Stimulated activated naive CD8-positive, alpha-beta T cell treated with anti-CD3 and anti-CD28 coated beads, Interleukin-15, Interleukin-2, amounts not matched to agents 100 ng/mL and 50 ng/mL, for 24 hours (primary cell): ENCODE results near the gene SIRT3.

Source experiments
- H3K27ac Mint-ChIP-seq: one replicate; pipeline ENCODE4 v1.8.0; 2021; ENCODE audit warnings: mild to moderate bottlenecking, mixed read lengths
- H3K27me3 Mint-ChIP-seq: one replicate; pipeline ENCODE4 v1.8.0; 2021; ENCODE audit warnings: mixed read lengths
- H3K36me3 Mint-ChIP-seq: one replicate; pipeline ENCODE4 v1.8.0; 2021; ENCODE audit warnings: low read depth, mixed read lengths
- H3K4me1 Mint-ChIP-seq: one replicate; pipeline ENCODE4 v1.8.0; 2021; ENCODE audit warnings: low read depth, mixed read lengths
- H3K4me3 Mint-ChIP-seq: one replicate; pipeline ENCODE4 v1.8.0; 2021; ENCODE audit warnings: mild to moderate bottlenecking, mixed read lengths
- H3K9me3 Mint-ChIP-seq: one replicate; pipeline ENCODE4 v1.8.0; 2021; ENCODE audit warnings: mixed read lengths

Gene SIRT3

DNA sequence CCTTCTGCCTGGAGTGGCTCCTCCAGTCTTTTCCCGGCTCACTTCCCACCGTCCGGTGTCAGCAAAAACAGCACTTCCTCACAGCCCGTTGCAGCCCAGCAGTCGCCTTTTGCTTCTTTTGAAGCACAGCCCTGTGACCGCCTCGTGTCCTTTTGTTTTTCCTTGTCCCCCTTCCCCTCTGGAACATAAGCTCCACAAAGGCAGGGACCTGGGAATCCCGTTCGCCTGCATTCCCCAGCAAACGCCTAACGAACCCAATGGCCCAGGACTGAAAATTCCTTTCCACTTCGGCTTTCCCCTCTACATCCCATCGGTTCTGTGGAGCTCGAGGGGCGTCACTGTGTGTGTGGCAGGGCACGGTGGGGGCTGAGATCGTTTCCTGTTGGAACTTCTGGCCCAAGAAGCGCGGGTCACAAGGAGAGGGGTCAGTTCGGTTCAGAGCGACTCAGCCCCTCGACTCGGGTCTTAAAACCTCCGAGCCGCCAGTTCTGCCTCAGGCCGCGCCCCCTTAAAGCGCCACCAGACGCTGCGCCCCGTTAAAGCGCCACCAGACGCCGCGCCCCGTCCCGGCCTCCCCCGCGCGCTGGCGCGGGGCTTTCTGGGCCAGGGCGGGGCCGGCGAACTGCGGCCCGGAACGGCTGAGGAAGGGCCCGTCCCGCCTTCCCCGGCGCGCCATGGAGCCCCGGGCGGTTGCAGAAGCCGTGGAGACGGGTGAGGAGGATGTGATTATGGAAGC, 27.8 kb downstream of the SIRT3 start:
- Mint-ChIP-seq H3K27ac (peak overlapping the region; percentile 97), H3K4me3 (peak overlapping the region; percentile 99), H3K27me3 (no peaks in the 10 kb centered on the region), H3K36me3 (peaks cover 47% of the 10 kb centered on the region), H3K9me3 (no peaks in the 10 kb centered on the region), H3K4me1 (peaks cover 55% of the 10 kb centered on the region)

DNA sequence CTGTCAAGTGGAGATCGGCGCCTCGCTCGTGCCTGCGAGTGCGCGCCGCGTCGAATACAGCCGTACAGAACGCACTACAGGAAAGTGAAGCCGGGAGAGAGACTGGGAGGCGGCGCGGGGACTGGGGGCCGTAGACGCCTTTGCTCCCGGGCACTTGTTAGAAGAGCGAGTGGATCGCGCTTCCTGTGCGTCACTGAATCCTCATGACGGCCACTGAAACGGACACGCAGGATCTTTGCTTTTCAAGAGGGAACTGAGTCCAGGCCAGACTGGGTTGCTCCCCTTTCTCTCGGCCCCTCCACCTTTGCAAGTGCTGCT, 28.3 kb downstream of the SIRT3 start:
- H3K27me3 Mint-ChIP-seq, result no peaks in the 10 kb centered on the region
- H3K36me3 Mint-ChIP-seq, result peaks cover 48% of the 10 kb centered on the region
- H3K27ac Mint-ChIP-seq, result peak overlapping the region; percentile 97
- H3K9me3 Mint-ChIP-seq, result no peaks in the 10 kb centered on the region
- peak overlapping the region; percentile 99 for H3K4me3 Mint-ChIP-seq
- peaks cover 60% of the 10 kb centered on the region for H3K4me1 Mint-ChIP-seq

DNA sequence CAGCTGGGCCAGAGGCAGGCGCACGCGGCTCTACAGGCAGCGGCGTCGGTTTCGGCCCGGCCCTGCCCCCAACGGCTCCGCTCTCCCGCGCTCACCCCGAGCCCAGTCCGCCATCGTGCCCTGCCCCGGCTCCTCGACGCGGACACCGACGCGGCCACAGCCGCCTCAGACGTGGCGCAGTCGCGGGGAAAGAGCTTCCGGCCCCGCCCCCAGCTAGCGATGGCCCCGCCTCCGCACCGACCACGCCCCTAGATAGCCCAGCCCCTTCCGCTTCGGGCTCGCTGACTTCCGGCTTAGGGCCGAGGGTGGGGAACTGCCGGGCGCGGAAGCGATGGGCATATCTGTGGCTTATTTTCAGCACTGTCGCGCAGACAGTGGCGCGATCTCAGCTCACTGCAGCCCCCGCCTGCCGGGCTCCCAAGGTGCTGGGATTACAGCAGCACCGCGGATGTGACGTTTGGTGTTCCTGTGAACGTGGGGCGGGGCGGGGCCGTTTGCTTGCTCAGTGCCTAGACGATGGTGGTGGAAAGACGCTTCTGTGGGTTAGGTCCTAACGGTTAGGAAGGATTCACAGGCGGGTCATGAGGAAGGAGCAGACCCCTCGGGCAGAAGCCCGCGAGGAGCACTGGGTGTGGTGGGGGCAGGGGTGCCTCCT, 28.8 kb downstream of the SIRT3 start, which contains the start of the genes BET1L and RIC8A:
Gene BET1L, minus strand, starts transcription at position 192 of the 655 bp plus-strand sequence. Its CDS starts 78 bp downstream, at position 114.
Gene RIC8A, plus strand, starts transcription at position 501 of the 655 bp plus-strand sequence. CDS start 1,147 bp downstream, outside the sequence.
- Mint-ChIP-seq H3K27ac (peak within 1 kb of the TSS; percentile 97), H3K27me3 (no peaks in the 10 kb centered on the region), H3K36me3 (peaks cover 53% of the 10 kb centered on the region), H3K4me1 (peaks cover 65% of the 10 kb centered on the region), H3K4me3 (peak within 1 kb of the TSS; percentile 99), H3K9me3 (no peaks in the 10 kb centered on the region)

DNA sequence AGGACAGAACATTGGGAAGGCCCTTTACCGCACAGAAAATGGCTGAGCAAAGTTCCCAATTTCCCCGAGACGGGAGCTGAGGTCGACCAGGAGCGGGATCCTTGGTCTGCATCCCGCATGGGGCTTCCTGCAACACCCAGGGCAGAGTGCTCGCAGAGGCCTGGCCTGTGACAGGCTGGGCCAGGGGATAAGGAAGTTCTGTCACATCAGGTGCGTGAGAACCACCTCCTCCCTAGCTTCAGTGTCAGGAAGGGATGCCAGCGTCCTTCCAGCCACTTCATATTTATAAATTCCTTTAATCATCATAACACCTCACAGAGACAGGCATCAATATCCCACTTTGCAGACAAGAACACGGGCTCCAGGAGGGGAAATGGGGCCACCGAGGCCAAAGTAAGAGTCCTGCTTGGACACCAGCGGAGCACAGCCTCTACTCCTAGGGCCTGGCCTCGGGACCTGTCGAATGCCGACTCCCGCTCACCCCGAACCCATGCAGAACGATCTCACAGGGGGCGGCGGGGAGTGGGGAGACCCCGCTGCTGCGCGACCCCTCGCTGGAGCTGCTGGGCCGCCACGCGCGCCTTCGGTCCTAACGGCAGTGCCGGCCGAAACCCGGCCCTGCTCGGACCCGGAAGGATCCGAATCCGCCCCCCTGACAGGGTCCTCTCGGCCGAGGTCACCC, 29.5 kb downstream of the SIRT3 start:
- H3K36me3 Mint-ChIP-seq, result peaks cover 50% of the 10 kb centered on the region
- no peaks in the 10 kb centered on the region for H3K27me3 Mint-ChIP-seq
- peak overlapping the region; percentile 99 for H3K4me3 Mint-ChIP-seq
- peak overlapping the region; percentile 97 for H3K27ac Mint-ChIP-seq
- no peaks in the 10 kb centered on the region for H3K9me3 Mint-ChIP-seq
- peaks cover 72% of the 10 kb centered on the region for H3K4me1 Mint-ChIP-seq

DNA sequence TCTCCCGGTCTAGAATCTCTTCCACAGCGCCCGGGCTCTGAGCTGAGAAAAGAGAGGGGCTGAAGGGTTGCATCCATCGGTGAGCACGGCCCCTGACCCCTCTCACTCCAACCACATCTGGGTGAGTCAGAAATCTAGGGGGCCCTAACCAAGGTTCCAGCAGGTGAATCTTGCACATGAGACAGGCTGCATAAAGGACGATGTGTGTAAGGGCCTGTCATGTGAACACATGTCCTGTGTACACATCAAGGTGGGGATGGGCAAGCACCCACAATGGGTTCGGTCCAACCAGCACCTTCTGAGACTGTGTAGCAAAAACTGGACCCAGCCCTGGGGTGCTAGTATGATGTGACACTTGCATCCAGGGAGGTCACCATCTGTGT, 30.1 kb downstream of the SIRT3 start:
- Mint-ChIP-seq H3K4me1 (peaks cover 72% of the 10 kb centered on the region), H3K9me3 (no peaks in the 10 kb centered on the region), H3K27me3 (no peaks in the 10 kb centered on the region), H3K4me3 (peak overlapping the region; percentile 99), H3K36me3 (peaks cover 46% of the 10 kb centered on the region), H3K27ac (peak overlapping the region; percentile 97)

DNA sequence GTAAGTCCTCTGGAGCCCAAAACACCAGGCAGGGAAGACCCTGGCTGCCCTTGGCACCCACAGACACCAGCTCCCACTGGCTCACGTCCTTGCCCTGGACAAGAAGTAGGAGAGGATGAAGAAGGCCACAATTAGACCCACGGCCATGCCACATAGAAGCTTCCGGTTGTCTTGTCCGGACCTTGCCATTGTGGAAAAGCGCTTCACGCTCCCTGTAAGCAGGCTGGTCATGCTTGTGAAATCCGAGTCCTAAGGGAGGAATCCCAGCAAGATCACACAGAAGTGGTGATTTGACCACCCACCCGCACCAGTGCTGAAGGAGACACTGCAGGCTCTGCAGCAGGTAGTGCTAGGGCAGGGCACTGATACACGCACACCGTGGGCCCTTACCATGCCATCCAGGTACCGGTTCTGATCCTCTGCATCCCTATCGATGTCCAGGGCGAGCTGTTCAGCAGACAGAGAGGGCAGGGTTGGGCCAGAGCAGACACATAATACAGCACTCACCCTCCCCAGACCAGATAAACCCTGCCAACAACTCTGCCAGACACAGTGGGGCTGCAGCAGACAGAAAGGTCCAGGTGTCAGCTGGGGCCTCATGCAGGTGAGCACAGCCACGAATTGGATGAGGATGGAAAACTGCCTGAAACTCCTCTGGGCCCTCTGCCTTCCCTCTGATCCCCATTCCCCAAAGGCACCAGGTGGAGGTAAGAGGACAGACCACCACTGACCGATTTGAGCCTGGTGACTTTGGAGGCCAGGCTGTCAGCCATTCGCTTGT, 30.7 kb downstream of the SIRT3 start:
- H3K27me3 Mint-ChIP-seq, result no peaks in the 10 kb centered on the region
- peak overlapping the region; percentile 97 for H3K27ac Mint-ChIP-seq
- peak overlapping the region; percentile 99 for H3K4me3 Mint-ChIP-seq
- peaks cover 70% of the 10 kb centered on the region for H3K4me1 Mint-ChIP-seq
- no peaks in the 10 kb centered on the region for H3K9me3 Mint-ChIP-seq
- peaks cover 48% of the 10 kb centered on the region for H3K36me3 Mint-ChIP-seq

DNA sequence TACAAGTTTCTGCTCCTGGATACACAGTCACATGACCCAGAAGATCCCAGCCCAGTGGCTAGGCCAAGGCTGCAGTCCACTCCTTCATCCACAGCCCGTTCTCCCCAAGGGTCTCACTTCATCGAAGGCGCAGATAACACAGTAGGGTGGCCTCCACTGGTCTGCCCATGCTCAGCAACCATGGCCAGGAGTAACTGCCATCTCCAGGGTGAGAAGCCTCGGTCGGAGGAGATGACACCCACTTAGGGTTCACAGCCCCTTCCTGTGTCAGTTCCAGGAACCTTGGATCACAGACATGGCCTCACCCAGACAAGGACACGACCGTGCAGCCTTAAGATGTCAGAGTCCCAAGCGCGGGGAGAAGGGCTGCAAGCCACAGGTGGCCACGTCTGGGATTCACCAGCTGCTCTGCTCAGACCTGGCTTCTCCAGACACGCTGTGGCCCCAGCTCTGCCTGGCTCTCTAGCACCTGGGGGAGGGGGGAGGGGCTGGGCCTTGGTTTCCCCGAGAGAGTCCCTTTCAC, 31.5 kb downstream of the SIRT3 start:
- no peaks in the 10 kb centered on the region for H3K27me3 Mint-ChIP-seq
- peak overlapping the region; percentile 23 for H3K4me3 Mint-ChIP-seq
- peaks cover 63% of the 10 kb centered on the region for H3K4me1 Mint-ChIP-seq
- peak overlapping the region; percentile 67 for H3K27ac Mint-ChIP-seq
- H3K9me3 Mint-ChIP-seq, result no peaks in the 10 kb centered on the region
- peaks cover 48% of the 10 kb centered on the region for H3K36me3 Mint-ChIP-seq

DNA sequence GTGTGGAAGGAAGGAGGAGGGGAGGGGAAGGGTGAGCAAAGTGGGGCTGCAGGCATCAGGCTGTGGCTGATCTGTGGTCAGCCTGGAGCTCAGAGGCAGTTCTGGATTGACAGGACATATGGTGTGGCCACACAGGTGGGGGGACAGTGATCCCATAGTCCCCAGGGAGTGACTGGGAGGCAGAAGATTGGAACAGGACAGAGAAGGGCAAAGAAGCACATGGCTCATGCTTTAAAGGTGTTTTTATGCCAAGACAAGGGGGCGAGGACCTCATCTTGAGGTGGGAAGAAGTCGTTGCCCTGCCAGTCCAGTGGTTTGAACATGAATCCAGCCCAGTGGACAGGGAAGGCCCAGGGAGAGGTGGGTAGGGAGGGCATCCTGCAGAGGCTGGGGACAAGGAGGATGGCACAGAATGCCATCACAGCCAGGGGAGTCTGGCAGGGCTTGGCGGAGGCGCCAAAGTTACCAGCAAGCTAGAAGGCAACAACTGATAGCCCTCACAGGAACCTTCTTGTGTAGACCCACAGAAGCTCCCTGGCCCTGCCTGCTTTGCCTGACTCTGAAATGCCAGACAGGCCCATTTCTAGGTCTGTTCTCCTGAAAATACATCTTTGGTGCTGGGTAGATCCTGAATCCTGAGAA, 32.1 kb downstream of the SIRT3 start:
- peak overlapping the region; percentile 67 for H3K27ac Mint-ChIP-seq
- peaks cover 48% of the 10 kb centered on the region for H3K36me3 Mint-ChIP-seq
- H3K9me3 Mint-ChIP-seq, result no peaks in the 10 kb centered on the region
- peak overlapping the region; percentile 23 for H3K4me3 Mint-ChIP-seq
- peaks cover 57% of the 10 kb centered on the region for H3K4me1 Mint-ChIP-seq
- no peaks in the 10 kb centered on the region for H3K27me3 Mint-ChIP-seq

DNA sequence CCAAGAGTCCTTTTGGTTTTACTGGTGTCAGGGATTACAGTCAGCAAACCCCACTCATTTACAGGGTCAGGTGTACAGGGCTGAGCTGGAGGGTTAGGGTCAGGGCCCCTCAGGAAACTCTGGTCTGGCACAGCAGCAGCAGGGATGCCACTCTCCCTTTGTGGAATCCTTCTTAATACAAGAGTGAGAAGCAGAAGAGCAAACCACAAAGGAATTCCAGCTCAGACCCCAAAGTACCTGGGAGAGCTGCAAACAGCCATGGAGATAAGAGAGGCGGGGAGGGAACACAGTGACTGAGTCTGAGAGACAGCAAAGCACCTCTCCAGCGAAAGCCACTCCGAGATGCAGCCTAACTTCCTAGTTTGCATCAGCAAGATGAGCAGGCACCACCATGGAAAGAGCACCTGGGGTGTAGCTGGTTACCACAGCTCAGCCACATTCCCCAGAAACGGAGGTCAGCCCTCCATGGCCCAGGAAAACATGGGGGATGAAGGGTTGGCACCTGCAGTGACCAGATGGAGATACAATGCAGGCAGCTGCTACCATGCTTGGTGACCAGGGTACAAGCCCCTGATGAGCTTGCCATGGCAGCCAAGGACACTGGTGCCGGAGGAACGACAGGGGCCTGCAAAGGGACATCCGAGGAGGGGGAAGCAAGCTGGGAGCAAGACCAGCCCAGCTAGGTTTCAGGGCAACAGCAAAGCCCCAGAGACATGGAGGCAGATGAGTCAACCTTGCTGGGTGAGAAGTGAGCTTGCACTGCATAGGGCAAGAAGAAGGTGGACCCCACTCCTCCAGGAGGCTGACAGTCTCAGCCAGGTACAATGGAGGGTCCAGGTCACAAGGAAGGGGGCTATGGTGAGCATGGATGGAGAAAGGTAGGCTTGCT, 32.8 kb downstream of the SIRT3 start:
- no peaks in the 10 kb centered on the region for H3K9me3 Mint-ChIP-seq
- peak overlapping the region; percentile 92 for H3K27ac Mint-ChIP-seq
- H3K4me1 Mint-ChIP-seq, result peaks cover 57% of the 10 kb centered on the region
- peak overlapping the region; percentile 55 for H3K4me3 Mint-ChIP-seq
- H3K27me3 Mint-ChIP-seq, result no peaks in the 10 kb centered on the region
- peaks cover 48% of the 10 kb centered on the region for H3K36me3 Mint-ChIP-seq

DNA sequence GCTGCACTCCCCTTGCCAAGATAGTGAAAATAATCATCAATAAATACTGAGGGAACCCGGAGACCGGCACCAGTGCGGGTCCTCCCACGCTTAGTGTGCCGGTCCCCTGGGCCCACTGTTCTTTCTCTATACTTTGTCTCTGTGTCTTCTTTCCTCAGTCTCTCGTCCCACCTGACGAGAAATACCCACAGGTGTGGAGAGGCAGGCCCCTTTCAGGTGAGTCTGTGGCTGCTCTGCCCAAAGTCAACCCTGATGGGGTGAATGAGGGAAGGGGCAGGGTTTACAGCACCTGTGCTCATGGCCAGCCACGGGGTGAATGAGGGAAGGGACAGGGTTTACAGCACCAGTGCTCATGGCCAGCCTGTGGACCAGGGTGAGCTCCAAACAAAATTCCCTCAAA, 33.7 kb downstream of the SIRT3 start:
- Mint-ChIP-seq H3K4me3 (peak overlapping the region; percentile 55), H3K27ac (peak overlapping the region; percentile 92), H3K36me3 (peaks cover 48% of the 10 kb centered on the region), H3K27me3 (no peaks in the 10 kb centered on the region), H3K4me1 (peaks cover 57% of the 10 kb centered on the region), H3K9me3 (no peaks in the 10 kb centered on the region)

DNA sequence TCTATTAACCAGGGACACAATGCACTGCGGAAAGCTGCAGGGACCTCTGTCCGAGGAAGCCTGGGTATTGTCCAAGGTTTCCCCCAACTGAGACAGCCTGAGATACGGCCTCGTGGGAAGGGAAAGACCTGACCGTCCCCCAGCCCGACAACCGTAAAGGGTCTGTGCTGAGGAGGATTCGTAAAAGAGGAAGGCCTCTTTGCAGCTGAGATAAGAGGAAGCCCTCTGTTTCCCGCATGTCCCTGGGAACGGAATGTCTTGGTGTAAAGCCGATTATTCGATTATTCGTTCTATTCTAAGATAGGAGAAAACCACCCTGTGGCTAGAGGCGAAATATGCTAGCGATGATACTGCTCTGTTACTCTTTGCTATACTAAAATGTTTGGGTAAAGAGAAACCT, 34.2 kb downstream of the SIRT3 start:
- Mint-ChIP-seq H3K4me3 (peak overlapping the region; percentile 55), H3K4me1 (peaks cover 57% of the 10 kb centered on the region), H3K27ac (peak overlapping the region; percentile 92), H3K36me3 (peaks cover 48% of the 10 kb centered on the region), H3K27me3 (no peaks in the 10 kb centered on the region), H3K9me3 (no peaks in the 10 kb centered on the region)

DNA sequence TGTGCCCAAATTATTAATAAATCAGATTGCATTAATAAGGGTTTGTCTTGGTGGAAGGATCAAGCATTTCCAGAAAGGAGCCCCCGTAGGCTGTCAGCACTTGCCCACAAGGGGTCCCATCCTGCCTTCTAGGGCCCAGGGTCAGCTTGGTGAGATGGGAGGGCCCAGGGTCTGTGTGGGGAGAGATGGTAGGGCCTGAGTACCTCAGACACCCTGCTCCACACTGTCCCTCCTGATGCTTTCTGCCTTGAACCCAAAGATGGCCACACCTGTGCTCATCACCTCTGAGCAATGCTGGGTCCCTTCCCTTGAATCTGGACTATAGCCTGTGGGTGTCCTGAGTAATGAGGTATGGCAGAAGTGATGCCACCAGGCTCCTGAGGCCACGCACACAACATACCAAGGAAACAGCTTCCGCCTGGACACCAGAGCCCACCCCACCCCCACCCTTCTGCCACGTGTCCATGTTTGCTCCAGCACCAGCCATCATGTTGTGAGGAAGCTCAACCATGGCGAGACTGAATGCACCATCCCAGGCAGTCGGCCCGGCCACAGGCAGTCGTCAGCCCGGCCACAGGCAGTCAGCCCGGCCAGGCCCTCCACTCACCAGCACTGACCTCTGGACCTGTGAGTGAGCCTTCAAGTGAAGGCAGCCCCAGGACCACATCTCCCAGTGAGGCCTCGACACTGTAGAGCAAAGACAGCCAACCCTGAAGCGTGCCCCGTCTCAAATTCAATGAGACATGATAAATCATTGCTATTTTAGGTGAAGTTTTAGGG, 35.7 kb downstream of the SIRT3 start:
- peak overlapping the region; percentile 92 for H3K27ac Mint-ChIP-seq
- no peak overlapping the region for H3K4me3 Mint-ChIP-seq
- H3K27me3 Mint-ChIP-seq, result no peaks in the 10 kb centered on the region
- no peaks in the 10 kb centered on the region for H3K9me3 Mint-ChIP-seq
- H3K4me1 Mint-ChIP-seq, result peaks cover 46% of the 10 kb centered on the region
- peaks cover 37% of the 10 kb centered on the region for H3K36me3 Mint-ChIP-seq

DNA sequence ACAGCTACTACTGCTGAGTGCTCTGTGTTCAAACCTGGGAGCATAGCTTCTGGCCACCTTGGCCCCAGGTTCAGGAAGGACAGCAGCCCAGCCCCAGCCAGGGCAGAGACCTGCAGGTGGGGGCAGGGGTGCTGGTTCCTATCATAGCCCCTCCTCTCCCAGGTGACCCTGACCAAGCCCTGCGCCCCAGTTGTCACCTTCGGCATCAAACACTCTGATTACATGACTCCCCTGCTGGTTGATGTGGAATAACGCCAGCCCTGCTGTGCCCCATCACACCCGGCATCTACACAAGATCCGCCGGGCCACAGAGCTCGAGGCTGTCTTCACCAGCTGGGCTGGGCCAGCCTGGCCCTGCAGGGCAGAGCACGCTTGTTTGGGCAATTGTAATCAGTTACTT, 36.4 kb downstream of the SIRT3 start:
- H3K36me3 Mint-ChIP-seq, result peaks cover 33% of the 10 kb centered on the region
- peaks cover 40% of the 10 kb centered on the region for H3K4me1 Mint-ChIP-seq
- H3K4me3 Mint-ChIP-seq, result no peak overlapping the region
- no peak overlapping the region for H3K27ac Mint-ChIP-seq
- no peaks in the 10 kb centered on the region for H3K27me3 Mint-ChIP-seq
- H3K9me3 Mint-ChIP-seq, result no peaks in the 10 kb centered on the region
